Spleen (tissue), 7 donors: ENCODE data around the gene GOLPH3.

ENCODE experiments used
- POLR2AphosphoS5 ChIP-seq, 3 donors: sonication (generic); formaldehyde crosslinking; IDR thresholded peaks; one replicate each; pipeline ENCODE4 v1.5.1; 2017; ENCODE audit warnings: antibody characterized with exemption in 3 of 3
- TF ChIP-seq, protein P1 (sequence below), 11 experiments: fragments of 200-600 bp in 7 of 11; fragments of 450-650 bp in 4 of 11; sonication (generic) in 4 of 11; IDR thresholded peaks in 8 of 11; conservative IDR thresholded peaks in 3 of 11; 1 replicate in 7 of 11; 2 replicates in 4 of 11; pipeline versions ENCODE4 v1.4.0 to v1.8.0; 2016 to 2021; ENCODE audit warnings: antibody characterized with exemption in 11 of 11, inconsistent platforms in 4 of 11, mild to moderate bottlenecking in 1 of 11
- donor health status: DM: no; HTN: no; CAD: no; lungs with moderate emphysema.
- donor health status: DM: no; HTN: no; CAD: no.
- donor health status: DM: no; HTN: no; CAD: no.

DNA sequence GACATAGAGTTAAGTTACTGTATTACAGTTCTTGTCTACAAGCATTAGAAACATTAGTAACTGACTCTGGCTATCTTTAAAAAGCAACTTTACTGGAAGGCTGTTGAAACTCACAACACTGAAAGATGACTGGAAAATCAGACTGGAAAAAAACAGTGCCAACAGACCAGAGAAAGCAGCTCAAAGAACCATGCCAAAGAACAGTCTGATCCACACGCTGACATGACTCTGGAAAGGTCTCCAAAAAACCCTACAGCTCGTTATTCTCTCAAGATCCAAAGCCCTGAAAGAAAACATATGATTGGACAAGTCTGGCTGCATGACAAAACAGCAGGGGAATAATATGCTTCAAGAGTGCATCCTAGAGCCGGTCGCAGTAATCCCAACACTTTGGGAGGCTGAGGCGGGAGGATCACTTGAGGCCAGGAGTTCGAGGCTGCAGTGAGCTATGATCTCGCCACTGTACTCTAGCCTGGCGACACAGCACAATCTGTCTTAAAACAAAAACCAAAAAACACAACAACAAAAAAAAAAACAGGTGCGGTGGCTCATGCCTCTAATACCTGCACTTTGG lies 5.6 kb downstream of the GOLPH3 start:
- TF ChIP-seq, protein P1, sequence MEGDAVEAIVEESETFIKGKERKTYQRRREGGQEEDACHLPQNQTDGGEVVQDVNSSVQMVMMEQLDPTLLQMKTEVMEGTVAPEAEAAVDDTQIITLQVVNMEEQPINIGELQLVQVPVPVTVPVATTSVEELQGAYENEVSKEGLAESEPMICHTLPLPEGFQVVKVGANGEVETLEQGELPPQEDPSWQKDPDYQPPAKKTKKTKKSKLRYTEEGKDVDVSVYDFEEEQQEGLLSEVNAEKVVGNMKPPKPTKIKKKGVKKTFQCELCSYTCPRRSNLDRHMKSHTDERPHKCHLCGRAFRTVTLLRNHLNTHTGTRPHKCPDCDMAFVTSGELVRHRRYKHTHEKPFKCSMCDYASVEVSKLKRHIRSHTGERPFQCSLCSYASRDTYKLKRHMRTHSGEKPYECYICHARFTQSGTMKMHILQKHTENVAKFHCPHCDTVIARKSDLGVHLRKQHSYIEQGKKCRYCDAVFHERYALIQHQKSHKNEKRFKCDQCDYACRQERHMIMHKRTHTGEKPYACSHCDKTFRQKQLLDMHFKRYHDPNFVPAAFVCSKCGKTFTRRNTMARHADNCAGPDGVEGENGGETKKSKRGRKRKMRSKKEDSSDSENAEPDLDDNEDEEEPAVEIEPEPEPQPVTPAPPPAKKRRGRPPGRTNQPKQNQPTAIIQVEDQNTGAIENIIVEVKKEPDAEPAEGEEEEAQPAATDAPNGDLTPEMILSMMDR (IDR thresholded peaks at IDR 0.05 in 8 of 11, conservative IDR thresholded peaks at IDR 0.05 in 3 of 11), result no peak
- TF ChIP-seq POLR2AphosphoS5 (IDR thresholded peaks at IDR 0.05), result no peak
